IMR-90 (cell line): ENCODE results near the gene SPOCK3.

Source experiments
- CTCF ChIP-seq: conservative IDR thresholded peaks from 2 replicates; pipeline ENCODE4 v1.5.1; 2012; ENCODE audit warnings: mild to moderate bottlenecking, low read depth, low read length, improper control_type of control experiment
- MXI1 ChIP-seq: IDR thresholded peaks from 2 replicates; pipeline ENCODE4 v1.6.1; 2012; ENCODE audit warnings: low read depth, mild to moderate bottlenecking, low read length, moderate library complexity, borderline replicate concordance

GRCh38 chr4:167171928-167172327, 62.4 kb downstream of the SPOCK3 start:
- no peak for TF ChIP-seq CTCF
- TF ChIP-seq MXI1: no peak
